ENCODE measurements around the gene DET1. TPM values are rescaled to one million over a fixed set of nuclear protein-coding genes. Genes with fewer than 3 reads are reported as not detected.

The DET1 gene
- total RNA-seq, 2 donors from 2014 or later, result 6.9 to 11.5 TPM

DNA sequence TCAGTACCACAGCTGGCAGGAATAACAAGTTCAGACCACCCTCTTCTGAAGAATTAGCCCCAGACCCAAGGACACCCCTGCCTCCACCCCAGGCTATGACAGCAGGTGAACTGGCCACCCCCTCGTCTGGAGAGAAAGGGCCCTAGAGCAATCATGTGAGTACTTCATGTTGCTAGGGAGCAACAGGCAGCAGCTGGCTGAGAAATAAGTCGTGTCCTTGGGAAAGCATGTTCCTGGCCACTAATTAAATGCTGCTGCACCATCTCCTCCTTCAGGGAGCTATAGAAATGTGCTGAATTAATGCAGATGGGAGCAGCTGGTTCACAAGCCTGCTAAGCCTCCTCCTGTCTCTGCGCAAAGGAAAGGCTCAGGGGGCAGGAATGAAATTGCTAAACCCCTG, 47.5 kb downstream of the DET1 start:
- Histone ChIP-seq H3K27ac (no peak overlapping the region), H3K27me3 (replicated peaks; ENCODE audit: insufficient read depth) (no peaks in the 10 kb centered on the region), H3K4me1 (replicated peaks) (no peaks in the 10 kb centered on the region), H3K36me3 (no peaks in the 10 kb centered on the region), H3K4me3 (no peak overlapping the region), H3K9me3 (no peaks in the 10 kb centered on the region)
- TF ChIP-seq POLR2A (IDR thresholded peaks at IDR 0.05), result no peak
- no peak for TF ChIP-seq POLR2AphosphoS5 (IDR thresholded peaks at IDR 0.05)
- no peak for TF ChIP-seq CTCF (IDR thresholded peaks at IDR 0.05)
- 85% methylated on average over 3 of the region's 3 CpGs for WGBS
- DNase-seq (ENCODE audit: low spot score), result no peak
- intact Hi-C loops (cut with DNase I), result no loop called here

- H3K36me3 ChIP-seq, result no peaks in the 10 kb centered on the region
- no peak for DNase-seq (ENCODE audit: low spot score)
- WGBS, result 67% methylated on average over 11 of the region's 11 CpGs
- no peaks in the 10 kb centered on the region for H3K9me3 ChIP-seq
- no peaks in the 10 kb centered on the region for H3K4me1 ChIP-seq (replicated peaks)
- H3K27me3 ChIP-seq (replicated peaks; ENCODE audit: insufficient read depth), result no peaks in the 10 kb centered on the region
- no peak overlapping the region for H3K27ac ChIP-seq
- intact Hi-C loops (cut with DNase I), result no loop called here
- no peak overlapping the region for H3K4me3 ChIP-seq
- TF ChIP-seq POLR2A (IDR thresholded peaks at IDR 0.05) (no peak), CTCF (IDR thresholded peaks at IDR 0.05) (no peak), POLR2AphosphoS5 (IDR thresholded peaks at IDR 0.05) (no peak)
These were observed 49.2 kb downstream of the DET1 start for GRCh38 chr15:88497109-88497765.

- intact Hi-C loops (cut with DNase I), result no loop called here
- no peak for DNase-seq (ENCODE audit: low spot score)
- H3K4me3 ChIP-seq, result no peak overlapping the region
- H3K36me3 ChIP-seq, result no peaks in the 10 kb centered on the region
- no peak overlapping the region for H3K27ac ChIP-seq
- no peak for TF ChIP-seq CTCF (IDR thresholded peaks at IDR 0.05)
- no peak for TF ChIP-seq POLR2A (IDR thresholded peaks at IDR 0.05)
- no peak for TF ChIP-seq POLR2AphosphoS5 (IDR thresholded peaks at IDR 0.05)
- no peaks in the 10 kb centered on the region for H3K27me3 ChIP-seq (replicated peaks; ENCODE audit: insufficient read depth)
- no peaks in the 10 kb centered on the region for H3K4me1 ChIP-seq (replicated peaks)
- no peaks in the 10 kb centered on the region for H3K9me3 ChIP-seq
- 87% methylated on average over 10 of the region's 10 CpGs for WGBS
These were observed 52.6 kb downstream of the DET1 start for GRCh38 chr15:88493844-88494243.

GRCh38 chr15:88491158-88491557, 55.3 kb downstream of the DET1 start:
- no peak overlapping the region for H3K27ac ChIP-seq
- H3K27me3 ChIP-seq (replicated peaks; ENCODE audit: insufficient read depth), result no peaks in the 10 kb centered on the region
- no peaks in the 10 kb centered on the region for H3K9me3 ChIP-seq
- H3K4me3 ChIP-seq, result no peak overlapping the region
- H3K36me3 ChIP-seq, result no peaks in the 10 kb centered on the region
- no peaks in the 10 kb centered on the region for H3K4me1 ChIP-seq (replicated peaks)
- TF ChIP-seq POLR2A (IDR thresholded peaks at IDR 0.05) (no peak), CTCF (IDR thresholded peaks at IDR 0.05) (no peak), POLR2AphosphoS5 (IDR thresholded peaks at IDR 0.05) (no peak)
- intact Hi-C loops (cut with DNase I), result no loop called here
- DNase-seq (ENCODE audit: low spot score), result no peak
- 59% methylated on average over 10 of the region's 10 CpGs for WGBS

DNA sequence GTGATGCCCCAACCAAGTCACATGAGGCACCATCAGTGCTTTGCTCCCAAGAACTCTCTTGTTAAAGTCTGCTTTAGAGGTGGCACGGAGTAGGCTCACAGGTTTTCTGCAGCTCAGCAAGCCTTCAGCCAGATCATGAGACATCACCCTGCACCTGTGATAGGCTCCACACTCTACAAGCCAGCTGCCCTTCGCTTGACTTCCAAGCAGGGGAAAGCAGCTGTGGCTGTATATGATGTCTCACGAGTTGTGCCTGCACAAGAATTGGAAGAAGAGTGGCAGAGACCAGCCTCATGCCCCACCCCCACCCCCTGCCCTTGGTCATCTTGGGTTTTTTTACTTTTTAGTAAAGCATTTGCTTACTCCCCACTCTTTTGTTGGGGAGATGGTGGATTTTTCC, 56.4 kb downstream of the DET1 start:
- Histone ChIP-seq H3K27ac (no peak overlapping the region), H3K9me3 (no peaks in the 10 kb centered on the region), H3K36me3 (no peaks in the 10 kb centered on the region), H3K27me3 (replicated peaks; ENCODE audit: insufficient read depth) (no peaks in the 10 kb centered on the region), H3K4me3 (no peak overlapping the region), H3K4me1 (replicated peaks) (no peaks in the 10 kb centered on the region)
- no peak for TF ChIP-seq POLR2AphosphoS5 (IDR thresholded peaks at IDR 0.05)
- TF ChIP-seq POLR2A (IDR thresholded peaks at IDR 0.05), result no peak
- no peak for TF ChIP-seq CTCF (IDR thresholded peaks at IDR 0.05)
- no peak for DNase-seq (ENCODE audit: low spot score)
- intact Hi-C loops (cut with DNase I), result no loop called here
- 93% methylated on average over 3 of the region's 3 CpGs for WGBS

Measured in prostate gland (tissue), 2 donors.